AG08395 (cell line): ENCODE results near the gene CCDC102B.
"Not testable (repeated sequence)": the region's sequence is repeated elsewhere in the genome, so short reads cannot be mapped to it uniquely, and the experiment has no call there.

Experiments
- DNase-seq: peaks from one replicate; pipeline ENCODE4 v3.0.0; 2012; ENCODE audit warnings: mixed read lengths, low spot score

Gene CCDC102B

GRCh38 chr18:68979737-68980136 lies 181.9 kb downstream of the CCDC102B start:
- DNase-seq = no peak

GRCh38 chr18:68983126-68983525 lies 185.2 kb downstream of the CCDC102B start:
- no peak for DNase-seq

- no peak for DNase-seq
Observed at GRCh38 chr18:68984342-68984741, 186.5 kb downstream of the CCDC102B start.

GRCh38 chr18:68985172-68985820 lies 187.4 kb downstream of the CCDC102B start:
- DNase-seq = no peak

GRCh38 chr18:68991286-68991685 lies 193.4 kb downstream of the CCDC102B start:
- peak; percentile 3 for DNase-seq

- no peak for DNase-seq
Observed at GRCh38 chr18:68992719-68993482, 195.0 kb downstream of the CCDC102B start.

GRCh38 chr18:68995675-68996074 lies 197.8 kb downstream of the CCDC102B start:
- no peak for DNase-seq

- DNase-seq = no peak
Observed at GRCh38 chr18:68997845-68998244, 200.0 kb downstream of the CCDC102B start.

- DNase-seq = no peak
Observed at GRCh38 chr18:69000366-69000765, 202.5 kb downstream of the CCDC102B start.

GRCh38 chr18:69002233-69002632 lies 204.4 kb downstream of the CCDC102B start:
- DNase-seq = peak; percentile 1

- not testable (repeated sequence) for DNase-seq
Observed at GRCh38 chr18:69006212-69006611, 208.3 kb downstream of the CCDC102B start.

- DNase-seq = no peak
Observed at GRCh38 chr18:69008538-69008937, 210.7 kb downstream of the CCDC102B start.

GRCh38 chr18:69021211-69021805 lies 223.4 kb downstream of the CCDC102B start:
- DNase-seq = no peak

GRCh38 chr18:69022426-69022825 lies 224.5 kb downstream of the CCDC102B start:
- DNase-seq = no peak

- DNase-seq = no peak
Observed at GRCh38 chr18:69031571-69031970, 233.7 kb downstream of the CCDC102B start.

- no peak for DNase-seq
Observed at GRCh38 chr18:69032009-69032408, 234.1 kb downstream of the CCDC102B start.

GRCh38 chr18:69035756-69036155 lies 237.9 kb downstream of the CCDC102B start:
- DNase-seq = no peak

GRCh38 chr18:69044215-69044614 lies 246.3 kb downstream of the CCDC102B start:
- DNase-seq = no peak

- DNase-seq = no peak
Observed at GRCh38 chr18:69064063-69064462, 266.2 kb downstream of the CCDC102B start.

- no peak for DNase-seq
Observed at GRCh38 chr18:69067048-69067447, 269.2 kb downstream of the CCDC102B start.

GRCh38 chr18:69071680-69072079 lies 273.8 kb downstream of the CCDC102B start:
- DNase-seq = no peak

GRCh38 chr18:69081846-69082245 lies 284.0 kb downstream of the CCDC102B start:
- DNase-seq = no peak

- no peak for DNase-seq
Observed at GRCh38 chr18:69082499-69082898, 284.6 kb downstream of the CCDC102B start.
